Ovary (tissue), 3 donors: Measurements from ENCODE around the gene MAPK14.

Source experiments
- POLR2A ChIP-seq: fragments of 450-650 bp; IDR thresholded peaks from one replicate; pipeline ENCODE4 v1.6.1; 2017; ENCODE audit warnings: antibody characterized with exemption, mild to moderate bottlenecking, moderate library complexity
- TF ChIP-seq, protein P1 (sequence below), 3 donors: fragments of 450-650 bp in 2 of 3; fragments of 200-600 bp in 1 of 3; IDR thresholded peaks; one replicate each; pipeline versions ENCODE4 v1.5.1 to v1.8.0; 2016 to 2022; ENCODE audit warnings: antibody characterized with exemption in 3 of 3, mild to moderate bottlenecking in 1 of 3
- donor health status: DM: no; HTN: no; CAD: no.

DNA sequence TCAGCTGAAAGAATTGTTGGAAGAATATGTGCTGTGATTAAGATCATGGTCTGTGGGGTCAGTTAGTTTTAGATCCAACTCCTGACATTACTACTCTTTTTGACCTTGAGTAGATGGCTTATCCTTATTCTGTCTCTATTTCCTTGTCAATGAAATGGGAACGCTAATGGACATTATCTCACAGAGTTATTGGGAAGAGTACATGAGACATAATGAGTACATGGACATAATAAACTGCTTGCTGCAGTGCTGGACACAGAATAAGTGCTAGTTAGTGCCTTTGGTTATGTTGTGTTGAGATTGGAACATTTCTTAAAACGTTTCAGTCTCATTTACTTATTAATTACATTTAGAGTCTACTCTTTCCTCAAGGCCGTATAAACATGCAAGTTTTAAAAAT lies 42.6 kb downstream of the MAPK14 start:
- TF ChIP-seq, protein P1, sequence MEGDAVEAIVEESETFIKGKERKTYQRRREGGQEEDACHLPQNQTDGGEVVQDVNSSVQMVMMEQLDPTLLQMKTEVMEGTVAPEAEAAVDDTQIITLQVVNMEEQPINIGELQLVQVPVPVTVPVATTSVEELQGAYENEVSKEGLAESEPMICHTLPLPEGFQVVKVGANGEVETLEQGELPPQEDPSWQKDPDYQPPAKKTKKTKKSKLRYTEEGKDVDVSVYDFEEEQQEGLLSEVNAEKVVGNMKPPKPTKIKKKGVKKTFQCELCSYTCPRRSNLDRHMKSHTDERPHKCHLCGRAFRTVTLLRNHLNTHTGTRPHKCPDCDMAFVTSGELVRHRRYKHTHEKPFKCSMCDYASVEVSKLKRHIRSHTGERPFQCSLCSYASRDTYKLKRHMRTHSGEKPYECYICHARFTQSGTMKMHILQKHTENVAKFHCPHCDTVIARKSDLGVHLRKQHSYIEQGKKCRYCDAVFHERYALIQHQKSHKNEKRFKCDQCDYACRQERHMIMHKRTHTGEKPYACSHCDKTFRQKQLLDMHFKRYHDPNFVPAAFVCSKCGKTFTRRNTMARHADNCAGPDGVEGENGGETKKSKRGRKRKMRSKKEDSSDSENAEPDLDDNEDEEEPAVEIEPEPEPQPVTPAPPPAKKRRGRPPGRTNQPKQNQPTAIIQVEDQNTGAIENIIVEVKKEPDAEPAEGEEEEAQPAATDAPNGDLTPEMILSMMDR (IDR thresholded peaks at IDR 0.05), result no peak
- TF ChIP-seq POLR2A, result no peak
